ENCODE data around the gene SH3BP2.
A peak's percentile ranks its signal among the peaks of the same experiment; 100 is the strongest.

The SH3BP2 gene

DNA sequence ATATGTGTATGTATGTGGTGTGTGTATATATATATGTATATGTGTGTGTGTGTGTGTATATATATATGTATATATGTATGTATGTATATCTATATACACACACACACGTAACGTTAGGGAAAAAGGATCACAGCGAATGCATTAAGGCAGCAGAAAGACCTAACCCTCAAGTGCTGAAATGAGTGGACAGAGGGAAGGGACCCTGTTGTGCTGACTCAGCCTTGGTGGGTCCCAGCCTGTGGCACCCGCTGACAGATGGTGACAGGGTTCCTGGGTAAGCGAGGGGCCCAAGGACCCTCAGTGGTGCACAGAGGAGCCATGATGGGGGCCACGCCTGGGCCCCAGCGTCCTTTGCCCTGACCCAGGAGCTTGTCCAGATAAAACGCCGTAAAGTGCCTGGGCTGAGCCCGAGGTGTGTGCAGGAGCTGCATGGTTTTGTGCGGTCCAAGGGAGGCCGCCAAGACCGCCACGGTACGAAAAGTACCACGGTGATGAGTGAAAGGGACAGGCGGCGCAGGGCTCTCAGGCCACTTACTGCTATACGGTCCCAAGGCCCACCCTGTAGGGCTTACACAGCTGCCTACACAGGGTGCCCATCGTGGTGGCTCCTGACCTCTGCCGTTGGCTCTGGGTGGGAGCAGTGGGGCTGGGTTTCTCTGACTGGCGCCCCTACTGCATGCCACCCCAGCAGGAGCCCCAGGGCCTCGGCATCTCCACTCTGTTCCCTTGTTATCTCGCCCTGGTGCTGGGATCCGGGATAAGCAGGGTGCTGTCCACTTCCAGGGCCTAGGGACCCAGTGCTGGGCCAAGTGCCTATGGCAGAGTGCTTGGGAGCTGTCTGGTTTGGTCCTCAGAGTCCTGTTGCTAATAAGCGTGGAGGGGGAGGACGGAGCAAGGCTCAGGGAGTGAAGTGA is 10.0 kb downstream of the SH3BP2 start:
- TF ChIP-seq POLR2A (IDR thresholded peaks at IDR 0.05; ENCODE audit: low read depth, low read length) (no peak), TAF1 (IDR thresholded peaks at IDR 0.05; ENCODE audit: borderline replicate concordance, low read depth, low read length) (no peak), POLR2AphosphoS5 (IDR thresholded peaks at IDR 0.05; ENCODE audit: low read depth, low read length) (no peak)
- no peak for DNase-seq (ENCODE audit: insufficient read length)
- FAIRE-seq = no peak

- peak; percentile 27 for FAIRE-seq
- no peak for DNase-seq (ENCODE audit: insufficient read length)
- TF ChIP-seq TAF1 (IDR thresholded peaks at IDR 0.05; ENCODE audit: borderline replicate concordance, low read depth, low read length) = no peak
- no peak for TF ChIP-seq POLR2AphosphoS5 (IDR thresholded peaks at IDR 0.05; ENCODE audit: low read depth, low read length)
- TF ChIP-seq POLR2A (IDR thresholded peaks at IDR 0.05; ENCODE audit: low read depth, low read length) = no peak
These were observed 11.0 kb downstream of the SH3BP2 start for GRCh38 chr4:2803624-2804448.

DNA sequence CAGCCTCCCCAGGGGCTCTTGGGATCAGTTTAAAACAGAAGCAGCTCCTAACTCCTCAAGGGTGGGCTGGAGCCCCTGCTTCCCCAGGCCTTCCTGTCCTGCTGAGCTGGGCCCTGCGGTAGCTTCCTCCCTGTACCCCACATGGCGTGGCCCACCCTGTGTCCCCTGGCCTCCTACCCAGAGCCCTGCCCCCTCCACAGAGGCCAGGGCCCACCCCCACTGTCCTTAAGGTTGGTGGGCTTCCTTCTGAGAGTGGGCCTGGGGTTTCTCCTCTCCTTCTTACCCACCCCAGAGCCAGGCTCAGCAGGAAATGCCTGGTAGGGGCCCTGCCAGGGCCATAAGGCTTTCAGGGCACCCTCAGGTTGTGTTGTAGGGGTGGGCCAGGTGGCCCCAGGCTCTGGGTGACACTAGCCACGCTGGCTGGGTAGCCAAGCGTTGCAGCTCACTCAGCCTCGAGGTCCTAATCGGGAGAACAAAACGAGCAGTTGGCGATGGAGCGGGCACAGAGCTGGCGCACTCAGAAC is 11.6 kb downstream of the SH3BP2 start:
- no peak for DNase-seq (ENCODE audit: insufficient read length)
- FAIRE-seq = no peak
- TF ChIP-seq TAF1 (IDR thresholded peaks at IDR 0.05; ENCODE audit: borderline replicate concordance, low read depth, low read length) (no peak), POLR2A (IDR thresholded peaks at IDR 0.05; ENCODE audit: low read depth, low read length) (no peak), POLR2AphosphoS5 (IDR thresholded peaks at IDR 0.05; ENCODE audit: low read depth, low read length) (no peak)

GRCh38 chr4:2804973-2805501 is 12.2 kb downstream of the SH3BP2 start:
- DNase-seq (ENCODE audit: insufficient read length) (no peak), FAIRE-seq (no peak)
- no peak for TF ChIP-seq POLR2A (IDR thresholded peaks at IDR 0.05; ENCODE audit: low read depth, low read length)

GRCh38 chr4:2805712-2806389 is 13.0 kb downstream of the SH3BP2 start:
- FAIRE-seq (no peak), DNase-seq (ENCODE audit: insufficient read length) (no peak)
- TF ChIP-seq POLR2A (IDR thresholded peaks at IDR 0.05; ENCODE audit: low read depth, low read length) (no peak), POLR2AphosphoS5 (IDR thresholded peaks at IDR 0.05; ENCODE audit: low read depth, low read length) (no peak), TAF1 (IDR thresholded peaks at IDR 0.05; ENCODE audit: borderline replicate concordance, low read depth, low read length) (no peak)

DNA sequence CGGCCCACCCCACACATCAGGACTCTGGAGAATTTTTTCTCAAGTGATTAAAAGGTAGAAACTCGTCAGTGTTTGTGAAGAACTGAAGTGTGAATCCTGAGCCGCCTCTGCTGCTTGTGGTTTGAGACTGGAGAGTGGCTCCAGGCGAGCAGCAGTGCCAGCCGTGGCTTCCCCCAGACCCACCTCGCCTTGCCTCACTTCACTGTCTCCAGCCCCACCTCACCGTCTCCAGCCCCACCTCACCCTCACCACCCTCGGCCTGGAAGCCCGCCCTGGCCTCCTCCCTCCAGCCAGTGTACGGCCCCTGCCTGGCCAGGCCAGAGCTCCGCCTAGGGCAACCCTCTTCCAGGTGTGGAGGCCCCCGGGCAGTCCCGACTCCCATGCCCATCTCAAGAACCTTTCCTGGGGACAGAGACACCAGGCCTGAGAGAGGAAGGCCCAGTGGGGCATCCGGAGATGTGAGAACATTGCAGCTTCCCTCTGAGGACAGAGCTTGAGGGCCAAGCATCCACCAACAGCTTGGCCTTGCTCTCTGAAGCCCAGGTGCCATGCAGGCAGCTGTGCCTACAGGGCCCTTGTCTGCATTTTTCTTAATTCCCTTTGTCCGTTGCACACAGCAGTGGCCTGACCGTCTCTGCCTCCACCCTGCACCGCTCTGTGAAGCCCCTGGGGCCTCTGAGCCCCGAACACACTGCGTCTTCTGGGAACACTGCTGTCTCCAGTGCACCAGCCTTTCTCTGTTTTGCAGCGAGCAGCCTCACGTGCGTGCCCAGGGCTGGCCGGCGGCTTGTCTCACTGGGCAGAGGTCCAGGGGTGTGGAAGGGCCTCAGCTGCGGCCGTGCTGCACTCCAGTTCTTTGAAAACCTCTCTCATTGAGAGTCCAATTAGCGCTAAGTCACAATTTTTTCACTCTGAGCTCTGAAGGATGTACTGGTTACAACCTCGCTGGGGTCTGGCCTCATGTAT is 13.8 kb downstream of the SH3BP2 start:
- FAIRE-seq = no peak
- TF ChIP-seq POLR2A (IDR thresholded peaks at IDR 0.05; ENCODE audit: low read depth, low read length) = no peak
- no peak for TF ChIP-seq TAF1 (IDR thresholded peaks at IDR 0.05; ENCODE audit: borderline replicate concordance, low read depth, low read length)
- no peak for TF ChIP-seq POLR2AphosphoS5 (IDR thresholded peaks at IDR 0.05; ENCODE audit: low read depth, low read length)
- no peak for DNase-seq (ENCODE audit: insufficient read length)

GRCh38 chr4:2807571-2807970 is 14.7 kb downstream of the SH3BP2 start:
- no peak for FAIRE-seq
- no peak for DNase-seq (ENCODE audit: insufficient read length)

DNA sequence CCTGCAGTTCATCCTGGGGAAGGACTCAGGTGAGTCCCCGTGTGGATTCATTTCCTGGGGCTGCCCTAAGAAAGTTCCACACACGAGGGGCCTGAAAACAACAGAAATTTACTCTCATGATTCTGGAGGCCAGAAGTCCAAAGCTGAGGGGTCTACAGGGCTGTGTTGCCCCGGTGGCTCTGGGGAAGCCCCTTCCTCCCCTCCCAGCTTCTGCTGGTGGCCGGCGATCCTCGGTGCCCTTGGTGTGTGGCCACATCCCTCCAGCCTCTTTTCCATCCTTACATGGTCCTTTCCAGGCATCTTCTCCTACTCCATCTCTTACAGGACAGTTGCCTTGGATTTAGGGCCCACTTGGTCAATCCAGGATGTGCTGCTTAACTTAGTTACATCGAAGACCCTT is 15.1 kb downstream of the SH3BP2 start:
- FAIRE-seq = no peak
- no peak for DNase-seq (ENCODE audit: insufficient read length)
- TF ChIP-seq POLR2AphosphoS5 (IDR thresholded peaks at IDR 0.05; ENCODE audit: low read depth, low read length) (no peak), POLR2A (IDR thresholded peaks at IDR 0.05; ENCODE audit: low read depth, low read length) (no peak), TAF1 (IDR thresholded peaks at IDR 0.05; ENCODE audit: borderline replicate concordance, low read depth, low read length) (no peak)

More at GRCh38 chr4:2807571-2807970, 14.7 kb downstream of the SH3BP2 start:
- TF ChIP-seq POLR2A (IDR thresholded peaks at IDR 0.05; ENCODE audit: low read depth, low read length) = no peak
- no peak for TF ChIP-seq POLR2AphosphoS5 (IDR thresholded peaks at IDR 0.05; ENCODE audit: low read depth, low read length)
- no peak for TF ChIP-seq TAF1 (IDR thresholded peaks at IDR 0.05; ENCODE audit: borderline replicate concordance, low read depth, low read length)

GRCh38 chr4:2809610-2810180 is 16.8 kb downstream of the SH3BP2 start:
- TF ChIP-seq TAF1 (IDR thresholded peaks at IDR 0.05; ENCODE audit: borderline replicate concordance, low read depth, low read length) = no peak
- TF ChIP-seq POLR2A (IDR thresholded peaks at IDR 0.05; ENCODE audit: low read depth, low read length) = no peak
- TF ChIP-seq POLR2AphosphoS5 (IDR thresholded peaks at IDR 0.05; ENCODE audit: low read depth, low read length) = no peak
- FAIRE-seq = no peak
- no peak for DNase-seq (ENCODE audit: insufficient read length)

DNA sequence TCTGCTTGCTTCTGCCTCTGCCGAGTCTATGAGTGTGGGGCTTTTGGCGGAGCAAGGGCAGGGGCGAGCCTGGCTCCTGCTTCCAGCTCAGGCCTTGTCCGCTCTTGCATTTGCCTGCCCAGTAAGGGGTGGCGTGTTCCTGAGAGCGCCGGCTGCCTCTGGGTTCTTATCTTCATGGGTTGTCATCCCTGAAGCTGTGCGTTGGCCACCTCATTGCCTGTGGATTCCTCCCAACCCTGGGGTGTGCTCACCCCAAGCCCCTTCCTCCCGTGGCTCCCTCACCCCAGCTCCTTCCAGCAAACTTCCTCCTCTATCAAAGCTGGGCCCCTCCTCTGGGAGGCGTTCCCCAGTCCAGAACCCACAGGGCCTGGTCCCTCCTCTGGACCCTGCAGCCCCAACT is 17.5 kb downstream of the SH3BP2 start:
- DNase-seq (ENCODE audit: insufficient read length) (no peak), FAIRE-seq (no peak)
- TF ChIP-seq POLR2A (IDR thresholded peaks at IDR 0.05; ENCODE audit: low read depth, low read length) (no peak), POLR2AphosphoS5 (IDR thresholded peaks at IDR 0.05; ENCODE audit: low read depth, low read length) (no peak), TAF1 (IDR thresholded peaks at IDR 0.05; ENCODE audit: borderline replicate concordance, low read depth, low read length) (no peak)
